Ishikawa (cell line): ENCODE results near the gene MN1.

Source experiments
- CEBPB ChIP-seq: IDR thresholded peaks from 2 replicates; pipeline ENCODE4 v1.6.1; 2012
- CREB1 ChIP-seq: IDR thresholded peaks from 2 replicates; pipeline ENCODE4 v1.6.1; 2012; ENCODE audit warnings: low read depth
- EGR1 ChIP-seq: IDR thresholded peaks from 2 replicates; pipeline ENCODE4 v1.6.1; 2012
- EP300 ChIP-seq: IDR thresholded peaks from 2 replicates; pipeline ENCODE4 v1.6.1; 2012; ENCODE audit warnings: borderline replicate concordance
- FOXM1 ChIP-seq: IDR thresholded peaks from 2 replicates; pipeline ENCODE4 v1.6.1; 2012; ENCODE audit warnings: low read depth, borderline replicate concordance
- MAX ChIP-seq: IDR thresholded peaks from 2 replicates; pipeline ENCODE4 v1.6.1; 2012
- NFIC ChIP-seq: IDR thresholded peaks from 2 replicates; pipeline ENCODE4 v1.6.1; 2012
- RAD21 ChIP-seq: IDR thresholded peaks from 2 replicates; pipeline ENCODE4 v1.6.1; 2012; ENCODE audit warnings: low read depth
- REST ChIP-seq: IDR thresholded peaks from 2 replicates; pipeline ENCODE4 v1.6.1; 2012; ENCODE audit warnings: low read depth, mild to moderate bottlenecking
- TAF1 ChIP-seq: IDR thresholded peaks from 2 replicates; pipeline ENCODE4 v1.6.1; 2012; ENCODE audit warnings: low read depth, mild to moderate bottlenecking
- TCF12 ChIP-seq: IDR thresholded peaks from 2 replicates; pipeline ENCODE4 v1.6.1; 2012; ENCODE audit warnings: low read depth
- TEAD4 ChIP-seq: IDR thresholded peaks from 2 replicates; pipeline ENCODE4 v1.6.1; 2012
- USF1 ChIP-seq: IDR thresholded peaks from 2 replicates; pipeline ENCODE4 v1.6.1; 2012
- YY1 ChIP-seq: IDR thresholded peaks from 2 replicates; pipeline ENCODE4 v1.6.1; 2012; ENCODE audit warnings: low read depth
- ZBTB7A ChIP-seq: IDR thresholded peaks from 2 replicates; pipeline ENCODE4 v1.6.1; 2012; ENCODE audit warnings: low read depth

Gene MN1

GRCh38 chr22:27747396-27748221, 53.9 kb downstream of the MN1 start:
- TF ChIP-seq TCF12: no peak
- no peak for TF ChIP-seq NFIC
- TF ChIP-seq ZBTB7A: no peak

- TF ChIP-seq USF1 (no peak), CREB1 (no peak), TEAD4 (no peak), MAX (no peak), FOXM1 (no peak), CEBPB (no peak), NFIC (no peak), YY1 (no peak), REST (no peak), EP300 (no peak), TCF12 (no peak), EGR1 (no peak), RAD21 (no peak), TAF1 (no peak), ZBTB7A (no peak)
These were observed 54.6 kb downstream of the MN1 start for GRCh38 chr22:27746918-27747317.

- TF ChIP-seq MAX (no peak), NFIC (no peak), ZBTB7A (no peak), REST (no peak)
These were observed 55.7 kb downstream of the MN1 start for GRCh38 chr22:27745809-27746208.

- TF ChIP-seq YY1 (no peak), CREB1 (no peak), MAX (no peak), USF1 (no peak), ZBTB7A (no peak), EP300 (no peak), EGR1 (no peak), FOXM1 (no peak), CEBPB (no peak), TEAD4 (no peak), NFIC (no peak), RAD21 (no peak), TCF12 (no peak), TAF1 (no peak), REST (no peak)
These were observed 56.4 kb downstream of the MN1 start for GRCh38 chr22:27745154-27745553.
